Measurements from ENCODE around the gene VSTM2B. TPM values are rescaled to one million over a fixed set of nuclear protein-coding genes. Genes with fewer than 3 reads are reported as not detected.

The VSTM2B gene
- total RNA-seq, 4 donors from 2014 or later = not detected

- Histone ChIP-seq H3K27ac (no peak overlapping the region), H3K4me3 (no peak overlapping the region), H3K9me3 (no peaks in the 10 kb centered on the region), H3K4me1 (no peaks in the 10 kb centered on the region), H3K36me3 (no peaks in the 10 kb centered on the region), H3K27me3 (peaks cover 0 to 19% (median 0%) of the 10 kb centered on the region in 4 donors)
- no peak for DNase-seq
- 57 to 60% methylated on average over 4 to 7 of the region's 9 CpGs for WGBS, 2 donors
- intact Hi-C loops (cut with DNase I) = no loop called here
- TF ChIP-seq, protein P1, sequence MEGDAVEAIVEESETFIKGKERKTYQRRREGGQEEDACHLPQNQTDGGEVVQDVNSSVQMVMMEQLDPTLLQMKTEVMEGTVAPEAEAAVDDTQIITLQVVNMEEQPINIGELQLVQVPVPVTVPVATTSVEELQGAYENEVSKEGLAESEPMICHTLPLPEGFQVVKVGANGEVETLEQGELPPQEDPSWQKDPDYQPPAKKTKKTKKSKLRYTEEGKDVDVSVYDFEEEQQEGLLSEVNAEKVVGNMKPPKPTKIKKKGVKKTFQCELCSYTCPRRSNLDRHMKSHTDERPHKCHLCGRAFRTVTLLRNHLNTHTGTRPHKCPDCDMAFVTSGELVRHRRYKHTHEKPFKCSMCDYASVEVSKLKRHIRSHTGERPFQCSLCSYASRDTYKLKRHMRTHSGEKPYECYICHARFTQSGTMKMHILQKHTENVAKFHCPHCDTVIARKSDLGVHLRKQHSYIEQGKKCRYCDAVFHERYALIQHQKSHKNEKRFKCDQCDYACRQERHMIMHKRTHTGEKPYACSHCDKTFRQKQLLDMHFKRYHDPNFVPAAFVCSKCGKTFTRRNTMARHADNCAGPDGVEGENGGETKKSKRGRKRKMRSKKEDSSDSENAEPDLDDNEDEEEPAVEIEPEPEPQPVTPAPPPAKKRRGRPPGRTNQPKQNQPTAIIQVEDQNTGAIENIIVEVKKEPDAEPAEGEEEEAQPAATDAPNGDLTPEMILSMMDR (IDR thresholded peaks at IDR 0.05) = no peak
- TF ChIP-seq POLR2A (IDR thresholded peaks at IDR 0.05) = no peak
Observed at GRCh38 chr19:29549105-29550070, 23.6 kb downstream of the VSTM2B start.

DNA sequence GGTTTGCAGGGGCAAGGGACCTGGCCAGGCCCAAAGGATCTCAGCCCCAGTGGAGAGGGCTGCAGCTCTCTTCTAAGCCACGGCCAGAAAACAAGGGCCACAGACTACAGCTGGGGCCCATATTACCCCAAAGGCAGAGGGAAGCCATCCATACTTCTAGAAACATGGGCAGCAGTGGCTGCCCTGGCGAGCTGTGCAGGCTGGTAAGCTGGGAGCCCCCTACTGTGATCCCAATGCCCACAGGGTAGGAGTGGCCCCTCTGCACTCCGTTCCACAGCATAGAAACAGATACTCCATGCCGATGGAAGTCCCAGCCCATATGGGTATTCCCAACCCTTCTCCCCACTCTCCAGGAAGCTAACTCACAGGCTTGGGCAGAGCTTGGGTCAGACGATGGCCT is 25.1 kb downstream of the VSTM2B start:
- TF ChIP-seq POLR2A (IDR thresholded peaks at IDR 0.05) = no peak
- TF ChIP-seq, protein P1 (IDR thresholded peaks at IDR 0.05) = no peak
- H3K27me3 ChIP-seq = peaks cover 0 to 19% (median 0%) of the 10 kb centered on the region in 4 donors
- H3K9me3 ChIP-seq = no peaks in the 10 kb centered on the region
- DNase-seq = no peak
- no peak overlapping the region for H3K27ac ChIP-seq
- no peak overlapping the region for H3K4me3 ChIP-seq
- intact Hi-C loops (cut with DNase I) = no loop called here
- H3K36me3 ChIP-seq = no peaks in the 10 kb centered on the region
- 27 to 71% methylated on average over 2 of the region's 5 CpGs for WGBS, 2 donors
- H3K4me1 ChIP-seq = no peaks in the 10 kb centered on the region

DNA sequence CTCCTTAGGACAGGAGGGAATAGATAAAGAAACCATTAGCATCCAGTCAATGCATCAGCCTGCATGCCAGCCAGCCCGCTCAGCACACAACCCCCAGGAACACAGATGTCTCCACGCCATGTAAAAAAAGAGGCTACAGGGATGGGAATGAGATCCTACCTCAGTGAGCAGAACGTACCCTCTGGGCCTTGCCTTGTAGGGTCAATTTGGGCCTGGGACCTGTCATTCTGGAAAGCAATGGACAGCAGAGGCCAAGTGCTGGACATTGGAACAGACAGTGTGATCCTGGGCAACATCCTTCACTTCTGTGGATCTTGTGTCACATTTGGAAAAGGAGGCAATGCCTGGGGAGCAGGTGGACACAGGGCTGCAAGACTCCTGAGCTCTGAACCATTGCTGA is 26.0 kb downstream of the VSTM2B start:
- TF ChIP-seq POLR2A (IDR thresholded peaks at IDR 0.05) = no peak
- TF ChIP-seq, protein P1 (IDR thresholded peaks at IDR 0.05) = no peak
- 33 to 66% methylated on average over 1 to 3 of the region's 3 CpGs for WGBS, 2 donors
- Histone ChIP-seq H3K4me3 (no peak overlapping the region), H3K27me3 (peaks cover 0 to 19% (median 0%) of the 10 kb centered on the region in 4 donors), H3K4me1 (no peaks in the 10 kb centered on the region), H3K36me3 (no peaks in the 10 kb centered on the region), H3K9me3 (no peaks in the 10 kb centered on the region), H3K27ac (no peak overlapping the region)
- intact Hi-C loops (cut with DNase I) = no loop called here
- no peak for DNase-seq

DNA sequence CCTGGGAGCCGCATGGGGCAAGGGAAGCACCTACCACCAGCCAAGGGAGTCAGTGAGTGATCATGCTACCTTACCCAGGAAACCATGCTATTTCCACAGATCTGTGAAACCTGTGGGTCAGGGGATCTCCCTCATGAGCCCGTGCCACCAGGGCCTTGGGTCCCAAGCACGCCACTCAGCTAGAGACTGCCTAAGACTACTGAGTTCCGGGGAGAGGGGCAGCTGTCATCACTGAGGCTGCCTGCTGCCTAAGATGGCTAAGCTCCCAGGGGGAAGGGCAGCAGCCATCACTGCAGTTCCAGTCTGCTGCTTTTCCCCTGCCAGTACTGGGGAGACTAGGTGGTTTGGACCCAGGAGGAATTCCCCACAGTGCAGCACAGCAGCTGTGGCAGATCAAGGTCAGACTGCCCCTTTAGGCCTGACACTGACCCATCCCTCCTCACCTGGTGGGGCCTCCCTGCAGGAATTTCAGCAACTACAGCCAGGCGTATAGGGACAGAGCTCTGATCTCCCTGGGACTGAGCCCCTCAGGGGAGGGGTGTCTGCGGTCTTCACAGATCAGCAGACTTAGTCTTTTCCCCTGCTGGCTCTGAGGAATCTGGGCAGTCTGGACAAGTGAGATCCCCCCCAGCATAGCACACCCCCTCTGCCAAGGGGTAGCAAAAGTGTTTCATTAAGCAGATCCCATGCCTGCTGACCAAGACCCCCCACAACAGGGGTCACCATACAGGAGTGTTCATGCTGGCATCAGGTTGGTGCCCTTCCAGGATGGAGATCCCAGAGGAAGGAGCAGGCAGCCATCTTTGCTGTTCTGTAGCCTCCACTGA is 26.9 kb downstream of the VSTM2B start:
- TF ChIP-seq POLR2A (IDR thresholded peaks at IDR 0.05) = no peak
- TF ChIP-seq, protein P1 (IDR thresholded peaks at IDR 0.05) = no peak
- DNase-seq = no peak

More for the DNA sequence above, 26.9 kb downstream of the VSTM2B start:
- no peaks in the 10 kb centered on the region for H3K9me3 ChIP-seq
- no peak overlapping the region for H3K4me3 ChIP-seq
- WGBS, 2 donors = 86% methylated on average over 2 of the region's 6 CpGs; no CpG with 5 or more reads in 1 of the 2 donors
- no peaks in the 10 kb centered on the region for H3K4me1 ChIP-seq
- H3K36me3 ChIP-seq = no peaks in the 10 kb centered on the region
- H3K27me3 ChIP-seq = peaks cover 0 to 19% (median 0%) of the 10 kb centered on the region in 4 donors
- intact Hi-C loops (cut with DNase I) = no loop called here
- H3K27ac ChIP-seq = no peak overlapping the region
